Small intestine (tissue), 7 donors: ENCODE data around the gene MANBA. TPM values are rescaled to one million over a fixed set of nuclear protein-coding genes. Genes with fewer than 3 reads are reported as not detected.
"Not testable (repeated sequence)": the region's sequence is repeated elsewhere in the genome, so short reads cannot be mapped to it uniquely, and the experiment has no call there.

Source experiments
- DNase-seq, 2 donors: peaks; one replicate each; pipeline versions ENCODE4 v3.0.0 to v3.0.0-alpha.2; 2013
- FAIRE-seq: peaks from 2 replicates; lab custom pipeline; 2012; peaks lifted over from hg19 to GRCh38; lab: Jason Lieb, UNC
- H3K27ac ChIP-seq, 3 donors: one replicate each; pipeline ENCODE4 v1.5.1; 2013; ENCODE audit warnings: low read length in 2 of 3, mild to moderate bottlenecking in 2 of 3, control low read depth in 1 of 3, inconsistent platforms in 1 of 3, low read depth in 1 of 3, moderate library complexity in 1 of 3
- H3K27me3 ChIP-seq, 3 donors: one replicate each; pipeline ENCODE4 v1.6.1; 2013; ENCODE audit warnings: low read length in 3 of 3, inconsistent platforms in 1 of 3; ENCODE audit not compliant: control insufficient read depth in 3 of 3, insufficient read depth in 3 of 3
- H3K36me3 ChIP-seq, 3 donors: one replicate each; pipeline ENCODE4 v1.6.1; 2013; ENCODE audit warnings: low read length in 3 of 3, inconsistent platforms in 1 of 3, low read depth in 1 of 3, mild to moderate bottlenecking in 1 of 3, moderate library complexity in 1 of 3; ENCODE audit not compliant: control insufficient read depth in 3 of 3, insufficient read depth in 2 of 3
- H3K4me1 ChIP-seq, 3 donors: one replicate each; pipeline ENCODE4 v1.6.1; 2013; ENCODE audit warnings: low read length in 2 of 3, inconsistent platforms in 1 of 3, low read depth in 1 of 3, mild to moderate bottlenecking in 1 of 3, moderate library complexity in 1 of 3; ENCODE audit not compliant: control insufficient read depth in 3 of 3, insufficient read depth in 2 of 3
- H3K4me3 ChIP-seq, 3 donors: one replicate each; pipeline ENCODE4 v1.5.1; 2013; ENCODE audit warnings: low read length in 3 of 3, control low read depth in 1 of 3, inconsistent platforms in 1 of 3, low read depth in 1 of 3, mild to moderate bottlenecking in 1 of 3, moderate library complexity in 1 of 3
- H3K9me3 ChIP-seq, 2 donors: one replicate each; pipeline ENCODE4 v1.6.1; 2013; ENCODE audit warnings: low read depth in 1 of 2, low read length in 1 of 2; ENCODE audit not compliant: control insufficient read depth in 2 of 2, insufficient read depth in 1 of 2
- WGBS, 3 donors: extraction: QIAGEN DNeasy Blood & Tissue Kit; methylation state at CpG; one replicate each; pipeline ENCODE4 v1.1.7; 2013; 5-methylcytosine and 5-hydroxymethylcytosine counted together
- polyA plus RNA-seq, 4 donors: library from polyadenylated mRNA; stranded (reverse) in 3 of 4; unstranded in 1 of 4; fragments of 200-250 nt in 3 of 4; fragments of 120-200 nt in 1 of 4; gene quantifications; one replicate each; pipeline versions ENCODE4 v1.2.1 to v1.2.3, GENCODE V29; 2013
- donor health status: healthy with polysubstance abuse.
- donor health status: control.
- donor health status: control.
- donor health status: Bipolar disorder and iron deficiency.
- donor health status: healthy.

MANBA gene
- polyA plus RNA-seq, 4 donors = 4.7 to 35.8 (median 8.3) TPM

DNA sequence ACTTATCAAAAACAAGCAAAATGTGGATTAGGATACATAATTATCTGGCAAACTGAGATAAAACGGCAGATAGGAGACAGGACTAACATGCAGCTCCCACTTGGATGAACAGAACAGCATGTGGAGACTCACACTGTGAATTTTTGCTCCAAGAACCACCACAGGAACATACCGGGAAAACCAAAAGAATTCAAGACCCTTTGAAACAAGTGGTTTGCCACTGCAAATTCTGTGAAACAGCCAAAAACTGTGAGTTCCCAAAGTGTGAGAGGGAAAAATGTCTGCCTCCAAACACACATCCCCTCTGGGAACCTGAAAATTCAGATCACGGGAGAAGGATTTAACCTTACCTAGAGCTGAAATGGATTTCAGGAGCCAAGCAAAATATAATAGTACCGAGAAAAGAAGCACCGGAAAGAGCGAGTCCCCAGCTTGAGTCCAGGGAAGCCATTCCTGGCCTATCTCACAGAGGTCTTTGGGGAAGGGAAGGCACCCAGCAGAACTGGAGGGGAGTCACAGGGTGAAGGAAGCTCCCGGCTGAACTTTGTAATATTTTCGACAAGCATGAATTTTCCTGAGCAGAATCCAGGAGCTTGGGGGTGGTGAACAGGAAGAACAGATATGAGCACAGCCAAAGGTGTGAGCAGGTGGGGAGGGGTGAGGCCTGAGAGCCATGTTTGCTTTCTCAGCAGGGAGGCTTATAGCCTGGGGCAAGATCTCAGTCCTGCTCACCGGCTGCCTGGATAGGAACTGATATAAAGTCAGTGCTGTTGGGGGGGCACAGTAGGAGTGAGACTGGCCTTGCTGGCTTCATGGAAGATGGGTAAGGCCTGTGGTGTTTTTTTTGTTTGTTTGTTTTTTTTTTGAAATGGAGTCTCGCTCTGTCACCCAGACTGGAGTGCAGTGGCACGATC is 23.9 kb downstream of the MANBA start:
- H3K27me3 ChIP-seq = no peaks in the 10 kb centered on the region
- 91 to 94% (median 92%) methylated on average over 11 of the region's 11 CpGs for WGBS, 3 donors
- H3K36me3 ChIP-seq = peaks cover 0 to 7% (median 0%) of the 10 kb centered on the region in 3 donors
- no peak for FAIRE-seq
- no peak overlapping the region for H3K27ac ChIP-seq
- DNase-seq = no peak
- H3K4me3 ChIP-seq = no peak overlapping the region
- H3K4me1 ChIP-seq = no peaks in the 10 kb centered on the region
- H3K9me3 ChIP-seq = peaks cover 0 to 13% of the 10 kb centered on the region in 2 donors

DNA sequence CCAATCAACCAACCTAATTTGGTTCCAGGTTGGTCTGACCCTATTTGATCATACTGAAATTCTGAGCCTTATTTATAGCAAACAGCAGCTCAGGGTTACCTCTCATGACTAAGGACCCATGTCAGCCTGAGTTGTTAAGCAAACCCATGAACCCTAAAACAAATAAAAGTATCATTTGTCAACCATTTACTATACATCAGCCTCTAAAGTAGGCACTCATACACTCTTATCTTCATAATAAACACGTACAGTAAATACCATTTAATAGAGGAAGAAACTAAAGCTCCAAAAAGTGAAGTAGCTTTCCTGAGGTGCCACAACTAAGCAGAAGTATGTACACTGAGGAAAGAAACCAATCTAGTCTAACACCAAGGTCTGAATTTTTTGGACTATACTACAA is 25.2 kb downstream of the MANBA start:
- H3K27me3 ChIP-seq = no peaks in the 10 kb centered on the region
- no peaks in the 10 kb centered on the region for H3K4me1 ChIP-seq
- FAIRE-seq (no peak), DNase-seq (no peak)
- 46 to 60% (median 59%) methylated on average over 1 of the region's 1 CpG for WGBS, 3 donors
- H3K36me3 ChIP-seq = peaks cover 0 to 7% (median 0%) of the 10 kb centered on the region in 3 donors
- no peak overlapping the region for H3K4me3 ChIP-seq
- H3K9me3 ChIP-seq = peaks cover 0 to 22% of the 10 kb centered on the region in 2 donors
- H3K27ac ChIP-seq = no peak overlapping the region

DNA sequence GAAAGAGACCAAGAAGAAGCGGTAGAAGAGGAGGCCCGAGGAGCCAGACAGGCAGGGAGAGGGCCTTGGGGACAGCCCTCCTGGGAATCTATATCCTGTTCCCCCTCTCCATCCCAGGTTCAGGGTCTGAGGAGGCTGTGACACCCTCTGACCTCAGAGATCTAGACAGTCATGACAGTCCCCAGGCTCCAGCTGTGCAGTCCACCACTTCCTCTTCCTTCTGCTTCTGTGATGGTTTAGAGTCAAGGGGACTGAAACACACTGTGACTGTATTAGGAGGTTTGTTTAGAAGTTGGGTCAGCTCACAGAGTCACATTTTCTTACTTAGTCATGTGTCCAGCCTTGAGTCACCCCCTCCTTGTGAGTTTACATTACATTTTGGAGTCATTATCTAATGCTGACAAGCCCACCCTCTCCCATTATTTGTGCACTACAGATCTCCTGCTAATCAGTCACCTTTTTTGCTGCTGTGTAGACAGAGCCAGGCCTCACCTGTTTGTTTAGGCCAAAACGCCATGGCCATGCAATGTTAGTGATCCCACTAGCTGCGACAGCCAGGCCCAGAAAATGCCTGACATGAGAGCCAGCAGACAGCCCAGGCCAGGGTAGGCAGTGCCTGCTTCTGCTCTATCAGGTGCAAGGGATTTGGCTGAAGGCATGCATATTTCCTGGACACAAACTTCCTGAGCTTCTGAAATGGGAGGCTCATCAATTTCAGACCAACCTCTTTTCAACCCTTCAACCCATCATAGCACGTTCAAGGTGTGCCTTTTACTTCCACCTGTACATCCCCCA is 26.0 kb downstream of the MANBA start:
- WGBS, 3 donors = 76 to 90% (median 80%) methylated on average over 5 of the region's 5 CpGs
- H3K27ac ChIP-seq = peak overlapping the region in 1 of 3 donors; percentile 77
- peak; percentile 10 to 15 for DNase-seq
- no peak for FAIRE-seq
- peaks cover 0 to 30% of the 10 kb centered on the region in 2 donors for H3K9me3 ChIP-seq
- no peaks in the 10 kb centered on the region for H3K4me1 ChIP-seq
- H3K36me3 ChIP-seq = peaks cover 0 to 9% (median 0%) of the 10 kb centered on the region in 3 donors
- no peak overlapping the region for H3K4me3 ChIP-seq
- H3K27me3 ChIP-seq = no peaks in the 10 kb centered on the region

DNA sequence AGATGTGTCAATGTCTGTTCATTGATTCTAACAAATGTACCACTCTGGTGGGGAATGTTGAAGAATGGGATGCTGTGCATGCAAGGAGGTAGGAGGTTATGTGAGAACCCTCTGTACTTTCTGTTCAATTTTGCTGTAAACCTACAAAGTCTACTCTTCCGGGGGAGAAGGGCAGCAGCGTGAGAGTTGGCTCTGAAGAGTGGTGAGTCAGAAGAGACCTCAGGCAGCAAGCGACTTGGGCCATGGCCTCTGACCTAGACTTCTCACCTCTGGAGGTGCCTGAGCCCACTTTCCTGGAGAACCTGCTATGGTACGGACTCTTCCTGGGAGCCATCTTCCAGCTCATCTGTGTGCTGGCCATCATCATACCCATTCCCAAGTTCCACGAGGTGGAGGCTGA is 26.7 kb downstream of the MANBA start:
- H3K27me3 ChIP-seq = no peaks in the 10 kb centered on the region
- no peak overlapping the region for H3K4me3 ChIP-seq
- peaks cover 0 to 12% (median 2%) of the 10 kb centered on the region in 3 donors for H3K36me3 ChIP-seq
- no peak for DNase-seq
- H3K27ac ChIP-seq = peak overlapping the region in 1 of 3 donors; percentile 77
- peaks cover 0 to 31% of the 10 kb centered on the region in 2 donors for H3K9me3 ChIP-seq
- no peak for FAIRE-seq
- WGBS, 3 donors = 90 to 94% (median 91%) methylated on average over 5 of the region's 5 CpGs
- H3K4me1 ChIP-seq = no peaks in the 10 kb centered on the region

DNA sequence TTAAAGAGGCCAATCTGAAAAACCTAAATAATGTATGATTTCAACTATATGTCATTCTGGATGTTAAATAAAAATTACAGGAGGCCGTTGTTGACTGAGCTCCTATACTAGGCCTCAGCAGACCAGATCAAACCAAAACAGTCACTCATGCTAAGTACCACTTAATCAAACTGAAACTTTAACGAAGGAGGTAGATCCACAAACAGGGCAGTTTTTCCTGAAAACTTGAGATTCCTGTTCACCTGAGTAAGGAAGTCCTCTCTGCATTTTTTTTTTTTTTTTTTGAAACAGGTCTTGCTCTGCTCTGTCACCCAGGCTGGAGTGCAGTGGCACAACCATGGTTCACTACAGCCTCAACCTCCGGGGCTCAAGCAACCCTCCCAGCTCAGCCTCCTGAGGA is 27.7 kb downstream of the MANBA start:
- Histone ChIP-seq H3K27me3 (no peaks in the 10 kb centered on the region), H3K27ac (no peak overlapping the region), H3K36me3 (peaks cover 0 to 17% (median 2%) of the 10 kb centered on the region in 3 donors), H3K4me3 (no peak overlapping the region), H3K4me1 (no peaks in the 10 kb centered on the region), H3K9me3 (peaks cover 0 to 28% of the 10 kb centered on the region in 2 donors)
- no peak for DNase-seq
- WGBS, 3 donors = 91 to 96% (median 92%) methylated on average over 3 of the region's 3 CpGs
- no peak for FAIRE-seq

DNA sequence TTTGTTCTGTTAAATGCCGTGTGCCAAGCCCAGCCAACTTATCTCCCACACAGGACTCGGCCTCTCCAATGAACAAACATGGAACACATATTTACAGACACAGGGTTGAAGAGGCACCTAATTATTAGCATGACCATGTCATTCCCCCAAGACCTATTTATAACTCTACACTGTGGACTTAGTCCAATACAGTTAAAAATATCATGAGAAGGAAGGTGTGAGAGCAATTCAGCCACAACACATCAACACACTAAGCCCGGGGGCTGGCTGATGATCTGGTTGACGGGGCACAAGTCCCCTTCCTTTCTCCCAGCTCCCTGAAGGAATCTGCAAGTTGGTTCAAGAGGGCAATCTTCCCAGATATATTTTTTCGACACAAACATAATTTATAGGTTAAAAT is 28.1 kb downstream of the MANBA start:
- H3K4me3 ChIP-seq = no peak overlapping the region
- FAIRE-seq = no peak
- peaks cover 0 to 24% of the 10 kb centered on the region in 2 donors for H3K9me3 ChIP-seq
- H3K27me3 ChIP-seq = no peaks in the 10 kb centered on the region
- no peaks in the 10 kb centered on the region for H3K4me1 ChIP-seq
- peak in 1 of 2 donors; percentile 6 for DNase-seq
- peaks cover 0 to 17% (median 2%) of the 10 kb centered on the region in 3 donors for H3K36me3 ChIP-seq
- no peak overlapping the region for H3K27ac ChIP-seq
- WGBS, 3 donors = 91 to 93% (median 92%) methylated on average over 5 of the region's 5 CpGs

DNA sequence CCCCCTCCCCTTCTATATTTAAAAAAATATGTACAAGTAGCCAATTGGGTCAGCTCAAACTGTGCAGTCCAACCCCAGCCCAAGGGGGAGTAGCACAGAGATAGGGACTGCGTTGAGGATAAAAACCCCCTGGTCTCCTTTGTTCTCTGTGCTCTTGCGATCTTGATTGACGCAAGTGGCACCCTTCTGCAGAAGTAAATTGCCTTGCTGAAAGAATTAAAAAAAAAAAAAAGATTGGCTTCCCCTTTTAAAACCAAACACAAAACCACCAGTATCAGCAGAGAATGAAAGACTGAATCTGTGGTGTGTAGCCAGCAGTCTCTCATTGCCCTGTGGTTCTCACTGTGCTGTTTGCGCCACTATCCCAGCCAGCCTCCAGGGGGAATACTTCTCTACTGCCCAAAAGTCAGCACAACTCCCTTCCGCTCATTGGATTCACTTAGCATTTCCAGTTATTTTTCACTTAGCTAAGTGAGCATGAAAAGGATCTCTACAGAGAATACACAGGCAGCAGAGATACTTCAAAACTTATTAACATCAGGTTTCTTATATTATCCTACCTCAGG is 29.7 kb downstream of the MANBA start:
- H3K27me3 ChIP-seq = no peaks in the 10 kb centered on the region
- DNase-seq = no peak
- 97 to 100% (median 99%) methylated on average over 5 of the region's 5 CpGs for WGBS, 3 donors
- H3K9me3 ChIP-seq = peaks cover 0 to 22% of the 10 kb centered on the region in 2 donors
- no peak for FAIRE-seq
- no peak overlapping the region for H3K4me3 ChIP-seq
- no peaks in the 10 kb centered on the region for H3K4me1 ChIP-seq
- H3K27ac ChIP-seq = no peak overlapping the region
- H3K36me3 ChIP-seq = peaks cover 0 to 17% (median 2%) of the 10 kb centered on the region in 3 donors

DNA sequence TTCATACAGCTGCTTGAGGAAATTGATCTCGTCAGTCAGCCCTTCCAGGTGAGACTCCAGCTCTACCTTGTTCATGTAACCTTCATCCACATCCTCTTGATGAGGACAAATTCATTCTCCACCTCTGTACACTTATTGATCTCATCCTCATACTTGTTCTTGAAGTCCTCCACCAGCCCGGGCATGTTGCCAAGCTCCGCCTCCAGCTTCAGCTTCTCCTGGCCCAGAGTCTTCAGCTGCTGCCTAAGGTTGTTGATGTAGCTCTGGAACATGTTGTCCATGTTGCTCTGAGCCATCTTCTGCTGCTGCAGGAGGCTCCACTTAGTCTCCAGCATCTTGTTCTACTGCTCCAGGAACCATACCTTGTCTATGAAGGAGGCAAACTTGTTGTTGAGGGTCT is 31.3 kb downstream of the MANBA start:
- H3K4me3 ChIP-seq, H3K27me3 ChIP-seq, H3K27ac ChIP-seq, H3K4me1 ChIP-seq, FAIRE-seq: not testable (repeated sequence)
- Histone ChIP-seq H3K36me3 (peaks cover 0 to 15% (median 2%) of the 10 kb centered on the region in 3 donors), H3K9me3 (peaks cover 0 to 22% of the 10 kb centered on the region in 2 donors)
- WGBS, 3 donors = 84 to 93% (median 93%) methylated on average over 3 of the region's 3 CpGs
- DNase-seq = peak in 1 of 2 donors; percentile 32
